Activated T-helper 1 cell treated with anti-CD3 and anti-CD28 coated beads, Interleukin-2, amount 50 U/mL, for 16 hours (primary cell): Measurements from ENCODE around the gene CLCA2.

ENCODE experiments used
- DNase-seq, 2 donors: peaks; one replicate each; pipeline ENCODE4 v3.0.0-alpha.2; 2020; ENCODE audit warnings: low read depth in 1 of 2, low spot score in 1 of 2

Gene CLCA2, protein sequence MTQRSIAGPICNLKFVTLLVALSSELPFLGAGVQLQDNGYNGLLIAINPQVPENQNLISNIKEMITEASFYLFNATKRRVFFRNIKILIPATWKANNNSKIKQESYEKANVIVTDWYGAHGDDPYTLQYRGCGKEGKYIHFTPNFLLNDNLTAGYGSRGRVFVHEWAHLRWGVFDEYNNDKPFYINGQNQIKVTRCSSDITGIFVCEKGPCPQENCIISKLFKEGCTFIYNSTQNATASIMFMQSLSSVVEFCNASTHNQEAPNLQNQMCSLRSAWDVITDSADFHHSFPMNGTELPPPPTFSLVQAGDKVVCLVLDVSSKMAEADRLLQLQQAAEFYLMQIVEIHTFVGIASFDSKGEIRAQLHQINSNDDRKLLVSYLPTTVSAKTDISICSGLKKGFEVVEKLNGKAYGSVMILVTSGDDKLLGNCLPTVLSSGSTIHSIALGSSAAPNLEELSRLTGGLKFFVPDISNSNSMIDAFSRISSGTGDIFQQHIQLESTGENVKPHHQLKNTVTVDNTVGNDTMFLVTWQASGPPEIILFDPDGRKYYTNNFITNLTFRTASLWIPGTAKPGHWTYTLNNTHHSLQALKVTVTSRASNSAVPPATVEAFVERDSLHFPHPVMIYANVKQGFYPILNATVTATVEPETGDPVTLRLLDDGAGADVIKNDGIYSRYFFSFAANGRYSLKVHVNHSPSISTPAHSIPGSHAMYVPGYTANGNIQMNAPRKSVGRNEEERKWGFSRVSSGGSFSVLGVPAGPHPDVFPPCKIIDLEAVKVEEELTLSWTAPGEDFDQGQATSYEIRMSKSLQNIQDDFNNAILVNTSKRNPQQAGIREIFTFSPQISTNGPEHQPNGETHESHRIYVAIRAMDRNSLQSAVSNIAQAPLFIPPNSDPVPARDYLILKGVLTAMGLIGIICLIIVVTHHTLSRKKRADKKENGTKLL

GRCh38 chr1:86423873-86424272 is at the start of gene CLCA2:
Gene CLCA2 (plus strand): TSS chr1:86424171. CDS start chr1:86424248, 77 bp downstream.
- no peak for DNase-seq

DNA sequence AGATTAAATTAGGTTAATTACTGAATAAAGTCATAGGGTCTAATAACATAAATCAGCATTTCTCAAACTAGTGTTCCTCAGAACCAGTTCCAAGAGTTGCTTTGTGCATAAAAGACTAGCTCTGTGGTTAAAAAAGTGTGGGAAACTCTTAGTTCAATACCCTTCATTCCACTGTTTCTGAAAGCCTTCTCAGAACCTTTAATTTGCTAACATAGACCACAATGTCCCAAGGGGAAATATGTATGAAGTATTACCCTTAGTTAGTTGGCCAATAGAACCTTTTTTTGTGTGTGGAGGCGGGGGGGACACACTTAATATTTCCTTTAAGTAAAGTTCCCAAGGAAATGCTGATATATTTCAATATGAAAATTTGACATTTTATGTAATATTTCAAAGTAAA is 48.3 kb upstream of the CLCA2 start:
- no peak for DNase-seq

DNA sequence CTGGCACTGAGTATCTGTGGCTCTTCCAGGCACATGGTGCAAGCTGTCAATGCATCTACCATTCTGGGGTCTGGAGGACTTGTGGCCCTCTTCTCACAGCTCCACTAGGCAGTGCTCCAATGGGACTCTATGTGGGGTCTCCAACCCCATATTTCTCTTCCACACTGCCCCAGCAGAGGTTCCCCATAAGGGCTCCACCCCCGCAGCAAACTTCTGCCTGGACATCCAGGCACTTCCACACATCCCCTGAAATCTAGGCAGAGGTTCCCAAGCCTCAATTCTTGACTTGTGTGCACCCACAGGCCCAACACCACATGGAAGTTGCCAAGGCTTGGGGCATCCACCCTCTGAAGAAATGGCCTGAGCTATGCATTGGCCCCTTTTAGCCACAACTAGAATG is 46.6 kb upstream of the CLCA2 start:
- DNase-seq, result no peak

GRCh38 chr1:86378813-86379212 is 45.2 kb upstream of the CLCA2 start:
- no peak for DNase-seq

- no peak for DNase-seq
Measured at GRCh38 chr1:86380257-86380861, 43.6 kb upstream of the CLCA2 start.

DNA sequence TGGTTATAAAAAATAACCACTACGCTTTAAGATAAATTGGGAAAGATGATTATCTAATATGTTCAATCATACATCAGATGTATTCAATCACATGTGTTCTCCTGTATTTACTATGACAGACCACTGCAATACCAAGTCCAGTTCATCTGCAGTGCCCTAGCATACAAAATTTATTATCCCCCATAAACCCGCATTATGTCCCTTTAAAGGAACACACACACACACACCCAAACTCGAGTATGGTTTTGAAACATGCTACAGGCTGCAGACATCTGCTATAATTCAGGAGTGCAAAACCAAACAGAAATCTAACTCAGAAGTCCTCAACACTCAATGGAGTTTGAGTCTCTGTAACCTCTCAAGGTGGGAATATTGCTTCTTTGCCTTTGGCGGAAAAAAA is 42.7 kb upstream of the CLCA2 start:
- DNase-seq, result no peak

- DNase-seq, result no peak
Measured at GRCh38 chr1:86382878-86383277, 41.1 kb upstream of the CLCA2 start.

GRCh38 chr1:86387916-86388627 is 35.9 kb upstream of the CLCA2 start:
- no peak for DNase-seq

DNA sequence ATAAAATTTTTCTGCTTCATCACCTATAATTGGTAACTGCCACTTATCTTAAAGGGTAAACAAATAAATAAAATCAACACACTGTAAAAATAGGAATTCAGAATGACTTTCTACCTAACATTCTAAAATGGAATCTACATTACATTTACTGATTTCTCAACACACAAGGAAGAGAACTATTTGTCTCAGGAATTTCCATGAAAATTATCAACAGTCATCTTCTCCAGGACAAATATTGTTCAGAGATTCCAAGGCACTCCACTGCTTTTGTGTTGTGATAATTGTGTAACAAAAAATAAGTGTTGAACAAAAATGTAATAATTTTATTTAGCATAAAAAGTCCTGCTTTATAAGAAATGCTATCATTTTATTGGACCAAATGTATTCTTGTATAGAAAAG is 35.2 kb upstream of the CLCA2 start:
- no peak for DNase-seq

DNA sequence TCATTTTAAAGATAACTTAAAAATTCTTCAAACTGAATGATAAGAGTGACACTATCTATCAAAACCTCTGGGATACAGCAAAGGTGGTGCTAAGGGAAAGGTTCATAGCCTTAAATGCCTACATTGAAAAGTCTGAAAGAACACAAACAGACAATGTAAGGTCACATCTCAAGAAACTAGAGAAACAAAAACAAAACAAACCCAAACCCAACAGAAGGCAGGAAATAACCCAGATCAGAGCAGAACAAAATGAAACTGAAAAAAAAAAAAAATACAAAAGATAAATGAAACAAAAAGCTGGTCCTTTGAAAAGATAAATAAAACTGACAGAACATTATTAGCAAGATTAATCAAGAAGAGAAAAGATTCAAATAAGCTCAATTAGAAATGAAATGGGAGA is 34.7 kb upstream of the CLCA2 start:
- no peak for DNase-seq

DNA sequence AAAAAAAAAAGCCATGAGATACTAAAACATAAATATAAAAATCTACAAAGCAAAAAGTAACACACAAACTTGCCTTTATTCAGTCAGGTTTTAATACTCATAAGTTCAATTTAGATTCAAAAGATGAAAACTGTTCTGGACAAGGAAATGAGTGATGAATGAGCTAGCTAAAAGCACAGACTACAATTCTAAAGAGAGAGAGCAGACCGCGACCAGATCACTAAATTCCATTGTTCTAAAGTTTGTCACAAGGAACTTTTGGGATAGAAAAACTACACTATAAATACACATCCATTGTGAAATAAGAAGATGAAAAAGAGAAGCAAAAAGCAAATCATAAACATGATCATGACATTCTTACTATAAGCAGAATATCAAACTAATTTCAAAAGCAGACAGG is 29.6 kb upstream of the CLCA2 start:
- DNase-seq, result no peak

DNA sequence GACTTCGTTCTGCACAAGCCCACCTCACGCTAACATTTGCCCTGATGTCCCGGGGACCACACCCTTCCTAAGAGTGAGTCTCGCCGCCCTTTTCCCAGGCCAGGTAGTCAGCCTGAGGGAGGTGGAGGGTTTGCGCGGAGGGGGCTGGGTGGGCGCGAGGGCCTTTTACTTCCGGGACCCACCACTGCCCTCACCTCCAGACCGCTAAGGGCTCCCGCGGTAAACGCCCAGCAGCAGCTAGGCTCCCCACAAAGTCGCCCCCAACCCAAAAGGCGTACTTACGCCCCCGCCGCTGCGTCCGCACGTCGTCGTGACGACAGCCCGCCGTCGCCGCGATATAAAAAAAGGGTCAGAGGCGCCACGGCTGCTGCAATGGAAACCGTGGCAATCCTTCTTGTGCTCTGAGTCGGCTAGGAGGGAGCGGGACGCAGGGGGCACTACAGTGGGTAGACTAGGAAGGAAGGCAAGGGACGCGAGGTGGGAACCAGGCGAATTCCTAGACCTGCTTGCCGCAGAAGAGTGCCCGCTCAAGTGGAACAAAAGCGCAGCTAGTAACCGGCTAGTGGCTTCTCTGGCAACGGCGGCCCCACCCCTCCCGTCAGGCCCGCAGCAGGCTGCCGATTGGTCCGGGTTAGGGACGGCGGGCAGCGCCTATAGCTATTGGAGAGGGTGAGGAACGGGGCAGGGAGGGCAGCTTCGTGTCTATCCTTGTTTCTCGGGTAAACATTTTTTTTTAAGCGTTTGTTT is 28.0 kb upstream of the CLCA2 start, which contains the start of gene ODF2L:
ODF2L (minus strand) TSS at position 573 of the 747 bp plus-strand sequence. CDS start 9,296 bp downstream, outside the sequence.
- peak; percentile 73 to 80 for DNase-seq

- DNase-seq, result no peak
Measured at GRCh38 chr1:86396498-86396890, 27.5 kb upstream of the CLCA2 start.

DNA sequence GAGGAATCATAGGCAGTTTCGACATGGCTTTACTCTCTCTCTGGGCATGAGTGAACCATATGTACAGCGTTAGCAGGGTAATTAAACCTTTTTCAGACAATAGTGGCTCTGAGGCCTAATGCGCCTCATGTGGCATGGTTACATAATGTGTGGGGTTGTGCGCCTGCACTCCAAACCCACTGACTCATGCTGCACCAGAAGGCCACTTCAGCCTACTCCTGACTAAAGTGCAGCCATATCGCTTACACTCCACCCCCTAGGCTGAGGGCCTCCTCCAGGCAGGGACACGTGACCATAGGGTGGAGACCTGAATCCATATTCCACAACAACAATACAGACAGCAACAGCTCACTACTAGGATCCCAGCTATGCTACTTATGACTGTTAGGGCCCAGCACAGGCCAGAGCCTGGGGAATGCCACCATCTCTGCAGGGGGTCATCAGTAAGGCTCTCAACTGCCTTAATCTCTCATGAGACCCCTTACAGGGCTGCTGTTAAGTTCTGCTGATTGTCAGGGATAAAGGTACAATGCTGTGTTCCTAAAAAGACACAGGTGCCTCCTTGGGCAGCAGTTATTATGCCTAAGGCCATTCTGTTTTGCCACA is 14.5 kb upstream of the CLCA2 start:
- no peak for DNase-seq

- DNase-seq, result no peak
Measured at GRCh38 chr1:86410879-86411278, 13.1 kb upstream of the CLCA2 start.

GRCh38 chr1:86416343-86416742 is 7.6 kb upstream of the CLCA2 start:
- DNase-seq, result no peak

DNA sequence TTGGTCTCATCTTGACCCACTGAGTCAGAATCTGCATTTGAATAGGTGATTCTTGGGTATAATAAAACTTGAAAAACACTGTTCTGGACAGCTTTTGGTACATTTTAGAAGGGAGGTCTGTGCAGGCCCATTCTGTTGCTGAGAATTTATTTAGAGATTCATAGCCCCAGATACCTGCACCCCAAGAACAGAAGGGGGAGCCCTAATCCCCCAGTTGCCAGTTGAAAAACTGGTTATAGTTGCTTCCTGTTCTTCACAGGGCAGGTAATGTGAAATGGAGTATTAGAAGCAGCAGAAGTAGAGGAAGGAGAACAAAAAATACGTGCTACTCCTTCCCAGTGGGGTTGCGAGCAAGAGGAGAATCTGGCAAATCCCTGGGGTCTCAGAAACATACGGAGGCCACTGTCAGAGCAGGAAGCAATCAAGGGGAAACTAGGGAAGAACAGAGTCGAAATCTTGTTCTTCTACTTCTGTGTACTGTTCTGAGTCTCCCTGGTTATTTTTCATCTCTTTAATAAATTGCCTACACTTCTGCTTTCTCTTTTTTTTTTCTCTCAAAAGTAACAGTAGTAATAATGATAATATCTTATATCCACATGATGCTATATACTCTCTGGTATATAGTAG is 4.6 kb upstream of the CLCA2 start:
- DNase-seq, result no peak

DNA sequence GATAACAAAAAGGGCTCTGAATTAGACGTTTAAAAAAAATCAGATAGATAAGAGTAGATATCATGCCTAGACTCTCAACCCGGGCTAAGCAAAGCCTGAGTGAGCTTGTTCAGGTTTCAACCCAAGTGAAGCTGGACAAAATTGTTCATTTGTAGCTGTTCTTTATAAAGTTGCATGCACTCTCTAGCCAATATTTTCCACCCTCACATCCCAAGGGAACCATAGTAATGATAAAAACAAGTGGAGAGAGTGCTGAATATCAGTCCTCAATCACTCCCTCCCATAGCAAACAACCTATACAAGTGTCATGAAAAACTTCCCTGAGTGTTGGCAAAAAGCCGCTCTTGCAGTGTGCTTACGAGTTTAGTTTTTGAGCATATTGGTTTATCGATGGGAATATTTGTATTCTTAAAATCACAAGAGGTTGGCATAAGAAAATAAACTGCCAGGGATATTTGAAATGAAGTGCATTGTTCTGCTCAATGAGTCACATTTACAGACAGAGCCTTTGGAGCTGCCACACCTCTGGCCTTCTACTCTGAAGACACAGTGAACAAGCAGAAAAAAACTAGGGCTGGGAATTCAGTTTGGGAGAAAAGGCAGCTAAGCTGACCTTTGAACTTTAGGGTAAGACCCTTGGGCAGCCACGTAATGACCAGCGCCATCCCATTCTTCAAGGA is 2.2 kb upstream of the CLCA2 start:
- DNase-seq, result no peak

DNA sequence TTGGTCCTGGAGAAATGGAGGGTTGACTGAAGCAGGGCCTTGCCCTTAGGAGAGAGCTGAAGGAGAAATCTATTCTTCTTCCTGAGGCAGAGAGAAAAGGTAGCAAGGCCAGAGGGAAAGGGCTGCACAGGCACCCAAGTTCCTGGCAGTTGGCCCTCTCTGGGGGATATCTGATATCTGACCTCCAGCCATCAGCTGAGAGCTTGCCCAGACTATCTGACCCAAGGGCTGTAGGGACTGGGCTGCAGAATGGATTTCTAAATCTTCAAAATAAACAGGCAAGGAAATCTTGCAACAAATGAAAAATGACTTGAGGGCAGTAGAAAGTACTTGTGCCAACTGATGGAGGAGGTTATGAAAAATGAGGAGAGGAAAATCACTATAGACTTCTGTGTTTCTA is 498 bp upstream of the CLCA2 start:
- no peak for DNase-seq
